Measurements from ENCODE around the gene TICAM1. TPM values are rescaled to one million over a fixed set of nuclear protein-coding genes. Genes with fewer than 3 reads are reported as not detected.

The TICAM1 gene
- 10 to 100 TPM; 14.1 to 14.3 TPM for total RNA-seq

DNA sequence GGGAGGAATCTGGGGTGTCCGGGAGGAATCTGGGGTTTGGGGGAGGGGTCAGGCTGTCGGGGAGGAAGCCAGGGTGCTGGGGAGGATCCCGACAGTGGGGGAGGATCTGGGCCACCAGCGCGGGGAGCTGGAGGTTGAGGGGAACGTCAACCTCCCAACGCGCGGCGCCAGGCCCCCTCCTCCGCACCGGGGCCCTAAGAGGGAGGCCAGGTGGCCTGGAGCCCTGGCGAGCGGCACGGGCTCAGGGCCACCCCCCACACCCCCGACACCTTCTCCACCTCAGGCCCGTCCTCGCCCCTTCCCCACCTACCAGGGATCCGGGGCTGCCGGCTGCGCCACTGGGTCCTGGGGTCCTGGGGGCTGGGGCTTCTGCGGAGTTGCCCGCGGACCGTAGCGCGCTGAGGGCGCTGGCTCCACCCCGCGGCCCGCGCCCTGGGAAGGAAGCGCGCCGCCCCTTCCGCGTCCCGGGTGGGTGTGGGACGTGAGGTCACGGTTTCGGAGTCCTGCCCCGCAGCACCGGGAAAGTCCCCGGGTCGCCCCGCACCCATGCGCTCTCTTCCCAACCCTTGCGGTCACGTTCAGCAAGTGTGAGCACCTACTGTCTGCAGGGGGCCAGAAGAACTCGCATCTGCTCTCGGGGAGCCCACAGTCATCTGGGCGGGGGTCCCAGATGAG, at the start of gene TICAM1:
TSS of gene TICAM1 (minus strand) at position 409 of the 675 bp plus-strand sequence. CDS start 13,335 bp downstream, outside the sequence.
- Mint-ChIP-seq H3K27me3 (no peaks in the 10 kb centered on the region), H3K4me1 (peaks cover 18% of the 10 kb centered on the region), H3K27ac (peak within 1 kb of the TSS; percentile 83), H3K4me3 (peak within 1 kb of the TSS; percentile 88), H3K36me3 (peaks cover 9% of the 10 kb centered on the region), H3K9me3 (no peaks in the 10 kb centered on the region)
- peak; percentile 78 for DNase-seq
- POLR2A ChIA-PET, result interaction anchor here (0.7 kb wide), 1 partner anchor 35 kb away, joined by 6 read pairs; no protein-coding TSS in a partner anchor
- ATAC-seq (ENCODE audit: low read depth), result peak; percentile 85

- Mint-ChIP-seq H3K9me3 (no peaks in the 10 kb centered on the region), H3K27me3 (no peaks in the 10 kb centered on the region), H3K4me3 (no peak overlapping the region), H3K4me1 (peaks cover 4% of the 10 kb centered on the region), H3K36me3 (no peaks in the 10 kb centered on the region), H3K27ac (no peak overlapping the region)
- POLR2A ChIA-PET, result no interaction called here
- DNase-seq (no peak), ATAC-seq (ENCODE audit: low read depth) (no peak)
Observed at GRCh38 chr19:4879041-4879440, 47.5 kb upstream of the TICAM1 start.

GRCh38 chr19:4878491-4878968, 47.0 kb upstream of the TICAM1 start:
- H3K36me3 Mint-ChIP-seq, result no peaks in the 10 kb centered on the region
- ATAC-seq (ENCODE audit: low read depth), result peak; percentile 65
- POLR2A ChIA-PET, result no interaction called here

GRCh38 chr19:4877753-4878490, 46.4 kb upstream of the TICAM1 start:
- peaks cover 6% of the 10 kb centered on the region for H3K4me1 Mint-ChIP-seq
- no peak overlapping the region for H3K4me3 Mint-ChIP-seq
- POLR2A ChIA-PET, result no interaction called here
- no peaks in the 10 kb centered on the region for H3K9me3 Mint-ChIP-seq
- H3K27ac Mint-ChIP-seq, result no peak overlapping the region
- ATAC-seq (ENCODE audit: low read depth), result no peak
- no peak for DNase-seq
- H3K36me3 Mint-ChIP-seq, result no peaks in the 10 kb centered on the region
- no peaks in the 10 kb centered on the region for H3K27me3 Mint-ChIP-seq

More at GRCh38 chr19:4878491-4878968, 47.0 kb upstream of the TICAM1 start:
- peak; percentile 39 for DNase-seq
- Mint-ChIP-seq H3K9me3 (no peaks in the 10 kb centered on the region), H3K27ac (no peak overlapping the region), H3K4me3 (no peak overlapping the region), H3K4me1 (peaks cover 5% of the 10 kb centered on the region), H3K27me3 (no peaks in the 10 kb centered on the region)

GRCh38 chr19:4873930-4874329, 42.4 kb upstream of the TICAM1 start:
- no peak overlapping the region for H3K27ac Mint-ChIP-seq
- H3K4me1 Mint-ChIP-seq, result peaks cover 17% of the 10 kb centered on the region
- H3K36me3 Mint-ChIP-seq, result no peaks in the 10 kb centered on the region
- no peaks in the 10 kb centered on the region for H3K9me3 Mint-ChIP-seq
- peaks cover 8% of the 10 kb centered on the region for H3K27me3 Mint-ChIP-seq
- H3K4me3 Mint-ChIP-seq, result no peak overlapping the region
- DNase-seq (no peak), ATAC-seq (ENCODE audit: low read depth) (no peak)
- POLR2A ChIA-PET, result interaction anchor here (0.6 to 1.7 kb wide), 3 partner anchors 37 to 483 kb away, joined by 3 to 6 read pairs (median 5); no protein-coding TSS in a partner anchor

GRCh38 chr19:4871711-4872110, 40.2 kb upstream of the TICAM1 start:
- POLR2A ChIA-PET, result interaction anchor here (2.0 kb wide), 1 partner anchor 43 kb away, joined by 5 read pairs; no protein-coding TSS in a partner anchor
- Mint-ChIP-seq H3K9me3 (no peaks in the 10 kb centered on the region), H3K27me3 (peaks cover 8% of the 10 kb centered on the region)

GRCh38 chr19:4870025-4870700, 38.7 kb upstream of the TICAM1 start:
- POLR2A ChIA-PET, result interaction anchor here (1.5 kb wide), 1 partner anchor 46 kb away, joined by 6 read pairs; no protein-coding TSS in a partner anchor
- H3K4me3 Mint-ChIP-seq, result no peak overlapping the region
- no peaks in the 10 kb centered on the region for H3K36me3 Mint-ChIP-seq
- no peak overlapping the region for H3K27ac Mint-ChIP-seq
- ATAC-seq (ENCODE audit: low read depth), result no peak
- peaks cover 20% of the 10 kb centered on the region for H3K4me1 Mint-ChIP-seq
- H3K9me3 Mint-ChIP-seq, result no peaks in the 10 kb centered on the region
- DNase-seq, result no peak
- peaks cover 8% of the 10 kb centered on the region for H3K27me3 Mint-ChIP-seq

More at GRCh38 chr19:4871711-4872110, 40.2 kb upstream of the TICAM1 start:
- Mint-ChIP-seq H3K4me3 (no peak overlapping the region), H3K36me3 (no peaks in the 10 kb centered on the region), H3K27ac (no peak overlapping the region), H3K4me1 (peaks cover 20% of the 10 kb centered on the region)
- no peak for DNase-seq
- ATAC-seq (ENCODE audit: low read depth), result no peak

- Mint-ChIP-seq H3K27me3 (peaks cover 8% of the 10 kb centered on the region), H3K27ac (peak overlapping the region; percentile 70), H3K36me3 (no peaks in the 10 kb centered on the region), H3K4me3 (peak overlapping the region; percentile 85), H3K9me3 (no peaks in the 10 kb centered on the region), H3K4me1 (peaks cover 21% of the 10 kb centered on the region)
- DNase-seq, result no peak
- POLR2A ChIA-PET, result interaction anchor here (0.8 to 2.3 kb wide), 4 partner anchors 44 to 144 kb away, joined by 3 to 9 read pairs (median 4); no protein-coding TSS in a partner anchor
- no peak for ATAC-seq (ENCODE audit: low read depth)
Observed at GRCh38 chr19:4868286-4868834, 36.8 kb upstream of the TICAM1 start.

- Mint-ChIP-seq H3K36me3 (no peaks in the 10 kb centered on the region), H3K4me1 (peaks cover 20% of the 10 kb centered on the region), H3K27ac (peak within 1 kb of the TSS; percentile 70), H3K9me3 (no peaks in the 10 kb centered on the region), H3K4me3 (peak within 1 kb of the TSS; percentile 85), H3K27me3 (peaks cover 8% of the 10 kb centered on the region)
- ATAC-seq (ENCODE audit: low read depth) (peak; percentile 85), DNase-seq (peak; percentile 94)
- POLR2A ChIA-PET, result interaction anchor here (0.8 to 2.3 kb wide), 6 partner anchors 45 to 143 kb away, joined by 3 to 9 read pairs (median 3); no protein-coding TSS in a partner anchor
Observed at GRCh38 chr19:4867534-4868285, 36.2 kb upstream of the TICAM1 start, which contains the start of gene PLIN3. TSS of gene PLIN3 (minus strand) at chr19:4867667. CDS start at chr19:4861394, 6,273 bp downstream.

- Mint-ChIP-seq H3K4me1 (peaks cover 17% of the 10 kb centered on the region), H3K9me3 (no peaks in the 10 kb centered on the region), H3K27me3 (peaks cover 4% of the 10 kb centered on the region), H3K4me3 (peak overlapping the region; percentile 85), H3K27ac (peak overlapping the region; percentile 70), H3K36me3 (no peaks in the 10 kb centered on the region)
- ATAC-seq (ENCODE audit: low read depth) (no peak), DNase-seq (peak; percentile 68)
- POLR2A ChIA-PET, result interaction anchor here (0.6 to 2.3 kb wide), 8 partner anchors 35 to 816 kb away, joined by 3 to 9 read pairs (median 3); partner anchors contain the start of gene KDM4B
Observed at GRCh38 chr19:4866595-4867424, 35.3 kb upstream of the TICAM1 start.

GRCh38 chr19:4861147-4861546, 29.6 kb upstream of the TICAM1 start:
- DNase-seq (no peak), ATAC-seq (ENCODE audit: low read depth) (no peak)
- no peaks in the 10 kb centered on the region for H3K36me3 Mint-ChIP-seq
- H3K27me3 Mint-ChIP-seq, result no peaks in the 10 kb centered on the region
- no peaks in the 10 kb centered on the region for H3K9me3 Mint-ChIP-seq
- H3K27ac Mint-ChIP-seq, result no peak overlapping the region
- peaks cover 4% of the 10 kb centered on the region for H3K4me1 Mint-ChIP-seq
- no peak overlapping the region for H3K4me3 Mint-ChIP-seq
- POLR2A ChIA-PET, result no interaction called here

Measured in activated naive CD8-positive, alpha-beta T cell treated with anti-CD3 and anti-CD28 coated beads, Interleukin-2, amount 10 ng/mL, durations not matched to agents 7 days and 5 days (primary cell).